ENCODE measurements around the gene SFXN2.

The SFXN2 gene

DNA sequence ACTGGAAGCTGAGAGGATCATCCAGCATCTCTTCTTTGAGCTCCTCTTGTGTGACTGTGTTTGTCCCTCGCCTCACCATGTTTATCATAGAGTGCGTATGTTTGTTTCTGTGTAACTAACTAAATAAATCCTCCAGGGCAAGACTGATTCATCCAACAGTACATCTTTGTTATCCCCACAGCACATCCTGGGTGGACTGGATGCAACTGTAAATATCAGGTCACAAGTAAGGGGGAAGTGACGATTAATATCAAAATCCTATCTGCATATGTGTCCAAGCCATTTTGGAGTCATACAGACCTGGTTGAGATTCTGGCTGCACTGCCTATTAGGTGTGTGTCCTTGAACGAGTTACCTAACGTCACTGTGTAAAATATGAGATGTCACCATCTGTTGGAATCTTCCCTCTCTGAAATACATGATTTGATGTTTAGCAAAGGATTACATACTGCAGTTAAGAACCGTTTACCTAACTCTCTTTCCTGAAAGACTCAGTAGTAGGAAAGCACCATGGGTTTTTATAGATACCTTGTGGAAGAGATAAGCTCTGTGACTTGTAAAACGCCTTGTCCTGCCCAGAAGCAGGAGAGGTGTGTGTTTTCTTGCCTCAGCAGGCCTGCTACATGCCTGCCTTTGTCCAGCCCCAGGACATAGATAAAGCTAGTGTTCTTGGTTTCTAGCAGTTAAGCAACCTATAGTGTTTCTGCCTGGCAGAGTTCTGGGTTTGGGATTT, 55.1 kb downstream of the SFXN2 start:
- TF ChIP-seq GATA2 (IDR thresholded peaks at IDR 0.05; ENCODE audit: low read depth, low read length): no peak
- TF ChIP-seq GATA3 (IDR thresholded peaks at IDR 0.05; ENCODE audit: low read depth, low read length): no peak

DNA sequence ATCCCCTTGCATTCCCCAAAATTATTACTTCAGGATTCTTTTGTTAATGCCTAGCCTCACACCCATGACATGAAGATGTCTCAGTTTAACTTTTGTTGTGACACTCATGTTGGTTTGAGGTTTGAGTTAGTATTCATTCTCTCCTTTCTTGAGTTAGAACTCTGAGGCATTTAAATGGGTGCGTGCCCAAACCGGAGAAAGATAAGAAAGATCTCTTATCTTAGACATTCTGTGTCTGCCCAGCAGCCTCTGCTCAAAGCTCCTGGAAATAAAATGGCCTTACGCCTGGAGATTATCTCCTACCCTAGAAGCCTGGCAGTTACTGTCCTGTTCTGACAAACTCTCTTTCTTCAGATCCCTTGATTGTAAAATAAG, 55.7 kb downstream of the SFXN2 start:
- TF ChIP-seq GATA3 (IDR thresholded peaks at IDR 0.05; ENCODE audit: low read depth, low read length) (no peak), GATA2 (IDR thresholded peaks at IDR 0.05; ENCODE audit: low read depth, low read length) (no peak)

DNA sequence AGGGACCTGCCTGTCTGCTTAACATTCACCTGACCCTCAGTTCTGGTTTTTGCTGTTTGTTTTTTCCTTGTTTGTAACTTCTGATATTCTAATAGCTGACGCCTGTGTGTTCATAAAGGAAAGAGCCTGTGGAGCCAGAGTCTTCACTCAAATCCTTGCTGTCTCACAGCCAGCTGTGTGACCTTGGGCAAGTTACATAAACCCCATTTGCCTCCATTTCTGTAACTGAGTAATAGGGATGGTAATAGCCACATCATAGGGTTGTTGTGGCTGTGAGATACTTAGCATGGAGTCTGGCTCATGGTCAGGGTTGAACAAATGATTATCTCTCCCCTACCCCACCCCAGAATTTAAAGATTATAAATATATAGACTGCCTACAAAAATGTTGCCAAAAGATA, 56.4 kb downstream of the SFXN2 start:
- TF ChIP-seq GATA3 (IDR thresholded peaks at IDR 0.05; ENCODE audit: low read depth, low read length) (no peak), GATA2 (IDR thresholded peaks at IDR 0.05; ENCODE audit: low read depth, low read length) (no peak)

DNA sequence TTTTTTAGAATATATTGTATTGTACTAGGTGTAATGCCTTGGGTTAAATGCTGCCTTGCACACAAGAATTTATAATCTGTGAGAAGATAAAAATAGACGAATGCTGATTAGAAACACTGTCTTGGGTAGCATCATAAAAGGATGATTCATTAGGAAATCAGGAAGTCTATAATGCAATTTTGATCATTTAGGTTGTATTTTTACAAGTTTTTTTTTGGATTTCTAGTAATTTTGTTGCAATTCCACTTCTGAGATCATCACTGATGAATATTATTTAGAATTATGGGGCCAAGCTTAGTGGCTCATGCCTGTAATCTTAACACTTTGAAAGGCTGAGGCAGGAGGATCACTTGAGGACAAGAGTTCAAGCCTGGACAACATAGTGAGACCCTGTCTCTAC, 58.9 kb downstream of the SFXN2 start:
- TF ChIP-seq GATA3 (IDR thresholded peaks at IDR 0.05; ENCODE audit: low read depth, low read length) (no peak), GATA2 (IDR thresholded peaks at IDR 0.05; ENCODE audit: low read depth, low read length) (no peak)

DNA sequence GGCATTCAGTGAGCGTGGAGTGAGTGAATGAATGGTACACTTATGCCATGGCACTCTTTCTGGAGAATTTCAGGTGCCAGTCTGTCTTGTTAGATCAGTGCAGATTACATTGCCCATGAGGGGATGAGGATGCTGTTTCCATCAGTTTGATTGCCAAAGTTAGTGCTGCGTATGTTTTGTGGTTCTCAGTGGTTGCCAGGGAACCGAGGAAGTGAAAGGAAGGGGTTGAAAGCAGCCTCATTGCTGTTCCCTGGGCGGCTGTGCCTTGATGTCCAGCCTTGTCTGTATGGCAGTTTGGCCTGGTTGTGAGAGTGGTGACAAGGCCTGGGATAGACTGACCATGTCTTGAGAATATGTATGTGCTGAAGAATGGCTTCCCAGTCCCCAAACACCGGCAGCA, 59.5 kb downstream of the SFXN2 start:
- TF ChIP-seq GATA2 (IDR thresholded peaks at IDR 0.05; ENCODE audit: low read depth, low read length) (no peak), GATA3 (IDR thresholded peaks at IDR 0.05; ENCODE audit: low read depth, low read length) (no peak)

DNA sequence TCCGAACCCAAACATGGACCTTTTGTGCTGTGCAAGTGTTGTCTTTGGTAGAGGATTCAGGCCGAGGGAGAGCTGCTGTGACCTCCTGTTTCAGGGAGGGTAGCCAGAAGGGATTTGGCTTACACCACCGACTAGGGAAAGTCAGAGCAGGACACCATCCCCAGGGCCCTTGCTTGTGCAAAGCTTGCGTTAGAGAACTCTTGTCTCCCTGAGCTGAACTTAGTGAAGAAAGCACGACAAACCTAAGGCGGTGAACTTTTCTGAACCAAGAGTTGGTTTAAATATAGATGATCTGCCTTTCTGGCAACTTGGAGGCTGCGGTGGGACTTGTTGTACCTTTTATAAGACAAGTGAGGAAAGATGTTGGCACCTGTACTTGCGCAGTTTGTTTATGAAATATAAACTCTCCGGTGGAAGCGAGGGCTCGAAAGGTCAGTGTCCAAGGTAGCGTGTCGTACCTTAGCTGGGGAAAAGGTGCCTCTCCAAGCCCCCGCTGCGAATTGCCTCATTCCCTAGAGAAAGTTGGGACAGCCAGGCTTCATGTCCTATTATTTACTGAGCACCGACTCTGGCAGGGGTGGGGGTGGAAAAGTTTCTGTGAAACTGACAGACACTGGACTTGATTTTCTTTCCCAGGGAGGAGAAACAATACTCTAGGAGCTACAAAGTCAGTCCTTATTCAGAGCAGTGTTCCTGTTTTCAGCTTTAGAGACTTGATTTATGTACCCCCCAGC, 60.9 kb downstream of the SFXN2 start:
- no peak for TF ChIP-seq GATA3 (IDR thresholded peaks at IDR 0.05; ENCODE audit: low read depth, low read length)
- no peak for TF ChIP-seq GATA2 (IDR thresholded peaks at IDR 0.05; ENCODE audit: low read depth, low read length)

DNA sequence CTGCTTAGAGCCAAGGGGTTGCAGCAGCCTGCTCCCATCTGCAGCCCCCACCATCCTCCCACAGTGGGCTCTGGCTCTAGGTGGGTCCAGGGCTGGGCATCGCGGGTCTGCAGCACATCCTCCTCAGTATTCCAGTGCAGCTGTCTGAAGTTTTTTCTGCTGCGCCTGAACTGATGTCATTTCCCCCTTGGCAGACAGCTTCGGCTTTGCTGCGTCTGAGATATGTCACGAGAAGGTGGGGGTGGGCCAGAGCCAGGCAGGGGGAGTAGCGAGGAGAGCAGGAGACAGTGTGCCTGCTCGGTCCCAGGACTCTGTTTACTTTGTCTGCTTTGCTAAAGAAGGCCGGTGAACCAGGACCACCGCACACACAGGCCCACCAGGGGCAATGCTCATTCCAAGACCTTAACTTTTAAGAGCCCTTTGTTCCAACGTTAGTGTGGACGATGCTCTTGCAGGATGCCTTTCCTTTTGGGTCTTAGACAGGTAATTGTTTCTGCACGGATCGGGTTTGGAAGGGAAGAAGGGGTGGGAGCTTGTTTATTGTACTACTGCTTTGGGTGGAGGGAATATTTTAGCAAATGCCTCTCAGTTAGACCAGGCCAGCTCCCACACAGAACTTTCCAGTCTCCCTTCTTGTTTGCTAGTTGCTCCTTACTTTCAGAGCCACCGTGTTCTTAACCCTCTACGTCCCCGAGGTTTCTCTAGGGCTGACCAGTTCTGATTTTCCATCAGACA, 61.7 kb downstream of the SFXN2 start:
- TF ChIP-seq GATA2 (IDR thresholded peaks at IDR 0.05; ENCODE audit: low read depth, low read length) (no peak), GATA3 (IDR thresholded peaks at IDR 0.05; ENCODE audit: low read depth, low read length) (no peak)

DNA sequence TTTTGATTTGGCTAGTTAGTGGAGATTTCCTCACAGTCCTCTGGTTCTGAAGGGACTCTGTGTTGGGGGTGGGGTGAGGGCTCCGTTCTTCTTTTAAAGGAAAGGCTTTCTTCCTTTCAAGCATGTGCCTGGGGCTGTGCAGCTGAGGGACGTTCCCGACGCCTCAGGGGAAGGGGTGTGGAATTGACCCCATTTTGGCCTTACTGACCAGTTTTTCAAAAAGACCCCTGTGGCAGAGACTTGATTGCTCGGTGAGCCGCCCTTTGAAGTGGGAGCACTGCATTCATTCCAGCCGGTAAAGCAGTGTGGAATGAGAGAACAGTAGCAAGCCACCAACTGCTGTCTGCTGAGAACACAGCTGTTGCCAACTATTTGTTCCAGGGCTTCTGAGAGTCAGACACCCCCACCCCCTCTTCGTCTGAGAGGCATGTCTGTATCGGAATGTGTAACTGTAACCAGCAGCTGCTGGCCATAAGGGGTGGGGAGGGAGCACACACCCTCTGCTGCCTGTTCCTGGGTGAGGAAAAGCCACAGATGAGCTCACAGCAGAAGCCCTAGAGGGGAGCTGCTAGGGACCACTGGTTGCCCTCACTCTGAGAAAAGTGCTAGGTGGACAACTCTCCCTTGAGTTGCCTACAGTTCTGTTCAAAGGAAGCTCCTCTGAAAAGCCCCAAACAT, 62.5 kb downstream of the SFXN2 start:
- no peak for TF ChIP-seq GATA2 (IDR thresholded peaks at IDR 0.05; ENCODE audit: low read depth, low read length)
- TF ChIP-seq GATA3 (IDR thresholded peaks at IDR 0.05; ENCODE audit: low read depth, low read length): no peak

DNA sequence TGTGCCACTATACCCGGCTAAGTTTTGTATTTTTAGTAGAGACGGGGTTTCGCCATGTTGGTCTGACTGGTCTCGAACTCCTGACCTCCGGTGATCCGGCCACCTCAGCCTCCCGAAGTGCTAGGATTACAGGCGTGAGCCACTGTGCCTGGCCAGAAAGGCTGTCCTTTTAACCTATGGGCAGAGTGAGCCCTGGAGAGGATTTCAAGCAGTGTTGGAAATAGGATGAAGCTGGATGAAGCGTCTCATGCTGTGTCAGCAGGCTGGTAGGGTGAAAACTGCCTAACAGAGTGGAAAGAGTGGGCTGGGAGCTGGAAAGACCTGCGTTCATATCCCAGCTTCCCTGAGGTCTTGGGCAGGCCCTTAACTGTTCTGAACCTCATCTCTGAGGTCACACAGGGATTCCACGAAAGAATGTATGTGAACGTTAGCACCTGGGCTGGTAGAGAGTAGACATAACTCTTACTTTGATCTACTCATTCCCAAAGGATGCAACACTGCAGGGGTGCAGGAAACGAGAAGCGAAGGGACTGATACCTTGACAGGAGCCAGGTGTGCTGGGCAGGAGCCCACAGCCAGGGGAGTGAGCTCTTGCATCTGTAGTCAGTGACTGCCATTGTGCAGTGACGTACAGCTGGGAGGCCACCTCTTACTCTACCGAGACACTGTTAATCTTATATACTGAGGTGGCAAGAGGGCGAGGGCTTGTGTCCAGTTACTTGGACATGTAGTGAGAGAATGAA, 63.4 kb downstream of the SFXN2 start:
- TF ChIP-seq GATA3 (IDR thresholded peaks at IDR 0.05; ENCODE audit: low read depth, low read length) (no peak), GATA2 (IDR thresholded peaks at IDR 0.05; ENCODE audit: low read depth, low read length) (no peak)

DNA sequence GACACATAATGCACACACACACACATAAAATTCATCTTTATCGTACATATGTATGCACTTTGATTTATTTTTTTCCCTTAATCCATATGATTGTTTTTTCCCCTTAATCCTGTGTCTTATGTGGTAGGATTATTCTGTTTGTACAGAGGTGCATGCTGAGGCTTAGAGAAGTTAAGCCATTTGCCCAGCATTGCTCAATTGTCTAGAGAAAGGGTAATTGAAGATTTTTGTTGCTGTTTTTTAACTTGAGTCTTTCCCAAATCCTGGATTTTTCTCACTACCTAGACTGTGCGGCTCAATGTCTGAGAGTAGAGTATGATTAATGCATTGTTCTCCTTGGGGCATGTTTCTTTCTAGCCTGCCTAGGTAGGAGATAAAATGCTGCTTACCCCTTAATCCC, 64.3 kb downstream of the SFXN2 start:
- TF ChIP-seq GATA2 (IDR thresholded peaks at IDR 0.05; ENCODE audit: low read depth, low read length): no peak
- no peak for TF ChIP-seq GATA3 (IDR thresholded peaks at IDR 0.05; ENCODE audit: low read depth, low read length)

DNA sequence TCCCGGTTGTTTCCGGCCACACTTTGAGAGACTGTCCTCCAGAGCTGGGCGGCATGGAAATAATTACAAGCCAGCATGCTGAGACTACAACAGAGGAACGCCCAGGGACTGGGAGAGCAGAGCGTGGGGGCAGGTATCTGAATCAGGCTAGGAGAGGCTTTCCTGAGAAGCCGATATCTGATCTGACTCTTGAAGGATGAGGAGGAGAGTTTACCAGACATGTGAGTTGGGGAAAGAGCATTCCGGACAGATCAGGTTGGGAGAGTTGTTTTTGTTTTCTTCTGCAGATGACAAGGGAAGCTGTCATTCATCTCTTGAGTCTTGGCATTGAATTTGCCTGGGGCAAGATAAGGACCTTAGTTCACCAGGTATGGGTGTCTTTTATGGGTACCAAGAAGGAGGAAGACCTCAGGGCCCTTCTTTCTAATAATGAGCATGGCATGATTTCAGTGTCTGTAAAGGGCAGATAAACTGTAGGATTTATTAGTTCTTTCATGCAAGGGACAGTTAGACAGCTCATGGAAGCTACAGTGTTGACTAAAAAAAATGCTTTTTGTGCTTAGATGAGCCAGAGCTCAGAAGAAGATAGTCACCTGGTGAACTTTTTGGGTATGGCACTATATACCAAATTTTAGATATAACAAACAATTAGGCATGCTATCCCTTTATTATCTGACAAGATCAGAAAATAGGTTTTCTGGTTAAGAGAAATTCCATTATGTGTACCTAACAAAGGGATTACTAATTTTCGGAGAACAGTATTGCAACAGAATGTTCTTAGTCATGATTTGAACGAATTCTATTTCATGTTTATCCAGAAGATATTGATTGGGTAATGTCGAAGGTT, 65.5 kb downstream of the SFXN2 start:
- TF ChIP-seq GATA3 (IDR thresholded peaks at IDR 0.05; ENCODE audit: low read depth, low read length) (no peak), GATA2 (IDR thresholded peaks at IDR 0.05; ENCODE audit: low read depth, low read length) (no peak)

DNA sequence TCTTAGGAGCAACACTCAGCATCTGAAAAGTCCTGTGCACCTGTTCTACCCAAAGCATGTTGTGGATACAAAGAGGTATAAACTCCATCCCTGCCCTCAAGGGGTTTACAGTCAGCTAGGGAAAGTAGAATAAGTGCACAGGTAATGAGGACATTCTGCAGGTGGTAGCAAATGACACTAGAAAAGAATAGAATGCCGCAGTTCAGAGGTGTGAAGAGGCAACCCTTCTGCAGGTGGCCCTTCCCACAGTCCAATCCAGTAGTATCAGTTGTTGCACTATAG, 66.0 kb downstream of the SFXN2 start:
- TF ChIP-seq GATA2 (IDR thresholded peaks at IDR 0.05; ENCODE audit: low read depth, low read length): no peak
- no peak for TF ChIP-seq GATA3 (IDR thresholded peaks at IDR 0.05; ENCODE audit: low read depth, low read length)

Measured in SH-SY5Y (cell line).